Measurements from ENCODE around the gene INS.

The INS gene

DNA sequence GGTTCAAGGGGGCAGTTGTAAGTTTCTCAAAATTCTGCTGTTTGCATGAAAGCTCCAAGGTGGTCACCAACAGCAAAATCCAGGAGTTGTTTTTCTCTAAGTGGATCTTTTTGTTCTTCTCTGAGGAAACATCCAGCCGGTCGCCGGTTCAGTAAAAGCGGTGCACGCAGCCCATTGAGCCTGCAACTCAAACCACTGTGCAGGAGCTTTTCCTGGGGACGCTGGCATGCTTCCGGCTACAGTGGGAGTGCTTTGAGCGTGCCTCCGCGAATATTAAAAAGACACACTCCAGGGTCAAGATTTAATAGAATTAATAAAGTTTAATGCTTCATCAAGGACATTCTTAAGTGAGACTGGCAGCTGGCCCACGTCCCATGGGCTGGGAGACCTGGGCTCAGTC, 47.2 kb downstream of the INS start:
- DNase-seq = no peak

GRCh38 chr11:2110521-2110920, 50.5 kb downstream of the INS start:
- no peak for DNase-seq

Data from activated CD4-positive, alpha-beta T cell treated with anti-CD3 and anti-CD28 coated beads, Interleukin-2, amount 50 U/mL, for 4 hours (primary cell).